Measurements from ENCODE around the gene FGR.
"Not testable (repeated sequence)": the region's sequence is repeated elsewhere in the genome, so short reads cannot be mapped to it uniquely, and the experiment has no call there.

FGR gene

DNA sequence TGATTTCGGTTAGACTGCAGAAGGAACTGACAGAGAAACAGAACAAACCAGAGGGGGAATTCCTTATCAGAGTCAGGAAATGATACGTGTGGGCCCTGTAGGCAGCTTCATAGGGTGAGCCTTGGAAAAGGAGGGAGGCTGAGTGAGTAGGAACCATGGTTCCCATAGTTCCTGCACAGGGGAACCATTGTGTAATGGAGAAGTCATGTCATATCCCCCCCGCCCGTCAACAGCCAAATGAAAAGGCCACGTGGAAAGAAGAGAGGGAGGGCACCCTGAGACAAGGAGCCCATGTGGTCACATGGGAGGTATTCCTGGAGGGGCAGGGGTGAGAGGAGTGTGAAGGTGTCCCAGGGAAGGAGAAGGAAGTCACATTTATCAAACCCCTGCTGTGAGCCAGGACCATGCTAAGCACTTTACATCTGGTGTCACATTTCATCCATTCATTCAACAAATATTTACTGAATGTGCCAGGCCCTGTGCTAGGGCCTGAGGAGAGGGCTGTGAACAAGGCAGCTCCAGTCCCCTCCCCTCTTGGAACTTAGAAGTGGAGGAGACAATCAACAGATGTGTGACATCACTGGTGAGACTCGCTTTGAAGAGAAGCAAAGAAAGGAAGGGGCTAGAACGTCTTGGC is 15.7 kb upstream of the FGR start:
- no peak for TF ChIP-seq ZNF274 (IDR thresholded peaks at IDR 0.05; ENCODE audit: low read depth, low read length)
- no peak overlapping the region for H3K4me3 ChIP-seq (ENCODE audit: low read length)

DNA sequence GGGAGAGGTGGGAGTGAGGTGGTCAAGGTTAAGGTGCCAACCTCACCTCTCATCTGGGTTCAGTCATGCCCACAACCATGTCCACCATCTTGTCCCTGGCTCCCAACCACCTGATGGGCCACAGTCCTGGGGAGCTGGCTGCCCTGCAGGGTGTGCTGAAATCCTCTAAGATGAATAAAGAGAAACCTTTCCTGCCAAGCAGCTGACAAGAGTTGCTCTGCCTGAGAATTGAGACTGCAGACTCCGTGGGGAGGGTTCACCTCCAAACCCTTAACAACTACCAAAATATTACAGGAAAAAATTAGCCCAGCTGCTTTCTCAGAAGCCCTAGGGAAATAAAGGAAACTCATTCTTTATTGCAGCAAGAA is 15.2 kb upstream of the FGR start:
- H3K4me3 ChIP-seq (ENCODE audit: low read length), result no peak overlapping the region
- no peak for TF ChIP-seq ZNF274 (IDR thresholded peaks at IDR 0.05; ENCODE audit: low read depth, low read length)

DNA sequence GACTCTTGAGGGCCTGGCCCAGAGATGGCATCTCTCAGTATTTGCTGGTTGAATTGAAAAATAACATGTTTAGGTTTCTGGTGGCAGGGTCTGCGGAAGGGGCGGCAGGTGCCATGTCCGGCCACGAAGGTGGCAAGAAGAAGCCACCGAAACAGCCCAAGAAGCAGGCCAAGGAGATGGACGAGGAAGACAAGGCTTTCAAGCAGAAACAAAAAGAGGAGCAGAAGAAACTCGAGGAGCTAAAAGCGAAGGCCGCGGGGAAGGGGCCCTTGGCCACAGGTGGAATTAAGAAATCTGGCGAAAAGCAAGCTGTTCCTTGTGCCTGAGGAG is 14.3 kb upstream of the FGR start:
- no peak for TF ChIP-seq ZNF274 (IDR thresholded peaks at IDR 0.05; ENCODE audit: low read depth, low read length)
- H3K4me3 ChIP-seq (ENCODE audit: low read length), result no peak overlapping the region

DNA sequence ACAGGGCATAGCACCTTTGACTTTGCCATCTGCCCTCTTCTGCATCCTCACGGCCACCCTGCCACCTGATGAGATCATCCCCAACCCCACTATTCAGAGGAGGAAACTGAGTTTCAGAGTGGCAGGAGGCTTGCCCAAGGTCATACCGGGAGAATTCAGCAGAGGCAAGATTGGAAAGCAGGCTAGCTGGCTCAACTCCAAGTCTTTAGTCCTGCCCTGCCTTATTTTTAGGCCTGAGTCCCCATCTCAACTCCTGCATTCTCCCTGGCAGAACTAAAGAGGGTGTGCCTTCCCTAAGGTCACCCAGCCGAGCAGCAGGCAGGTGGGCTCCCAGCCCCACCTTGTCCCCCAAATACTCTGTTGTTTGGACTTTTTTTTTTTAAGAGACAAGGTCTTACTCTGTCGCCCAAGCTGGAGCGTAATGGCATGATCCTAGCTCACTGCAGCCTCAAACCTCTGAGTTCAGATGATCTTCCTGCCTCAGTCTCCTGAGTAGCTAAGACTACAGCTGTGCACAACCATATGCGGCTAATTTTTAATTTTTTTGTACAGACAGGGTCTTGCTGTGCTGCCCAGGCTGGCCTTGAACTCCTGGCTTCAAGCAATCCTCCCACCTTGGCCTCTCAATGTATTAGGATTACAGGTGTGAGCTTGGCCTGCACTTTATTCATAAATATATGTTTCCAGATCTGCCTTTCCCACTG is 13.8 kb upstream of the FGR start:
- no peak for TF ChIP-seq ZNF274 (IDR thresholded peaks at IDR 0.05; ENCODE audit: low read depth, low read length)
- H3K4me3 ChIP-seq (ENCODE audit: low read length), result no peak overlapping the region

DNA sequence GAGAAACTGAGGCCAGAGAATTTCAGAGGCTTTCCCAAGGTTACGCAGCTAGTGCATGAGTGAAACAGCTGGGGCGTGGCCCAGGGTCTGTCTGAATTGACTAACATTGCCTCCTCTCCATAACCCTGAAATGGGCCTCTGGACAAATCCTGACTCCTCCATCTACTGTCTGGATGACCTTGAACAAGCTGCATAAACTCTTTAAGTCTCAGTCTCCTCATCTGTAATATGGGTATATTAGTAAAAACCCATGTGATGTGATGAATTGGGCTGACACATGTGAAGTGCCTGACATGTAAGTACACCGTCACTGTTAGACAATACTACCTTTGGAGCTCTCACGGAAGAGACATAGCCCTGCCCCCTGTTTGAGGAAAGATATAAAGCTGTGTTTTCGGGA is 12.3 kb upstream of the FGR start:
- no peak for TF ChIP-seq ZNF274 (IDR thresholded peaks at IDR 0.05; ENCODE audit: low read depth, low read length)
- H3K4me3 ChIP-seq (ENCODE audit: low read length), result no peak overlapping the region

DNA sequence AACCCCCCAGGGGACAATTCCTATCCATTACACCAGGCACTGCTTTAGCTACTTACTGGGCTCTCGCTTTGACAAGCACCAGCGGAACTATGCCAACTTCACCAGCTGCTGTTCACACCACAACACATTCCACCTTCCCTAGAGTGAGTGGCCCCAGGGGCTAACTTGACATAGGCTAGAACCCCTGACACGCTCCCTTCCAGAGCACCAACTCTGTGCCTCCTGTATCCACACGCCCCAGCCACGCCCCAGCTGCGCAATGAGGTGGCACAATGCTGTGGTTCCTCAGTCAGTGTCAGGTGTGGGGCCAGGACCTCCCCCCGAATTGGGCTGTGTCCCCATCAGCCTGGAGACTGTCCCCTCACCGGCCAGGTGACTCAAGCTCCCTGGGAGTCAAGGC is 11.7 kb upstream of the FGR start:
- TF ChIP-seq ZNF274 (IDR thresholded peaks at IDR 0.05; ENCODE audit: low read depth, low read length), result no peak

DNA sequence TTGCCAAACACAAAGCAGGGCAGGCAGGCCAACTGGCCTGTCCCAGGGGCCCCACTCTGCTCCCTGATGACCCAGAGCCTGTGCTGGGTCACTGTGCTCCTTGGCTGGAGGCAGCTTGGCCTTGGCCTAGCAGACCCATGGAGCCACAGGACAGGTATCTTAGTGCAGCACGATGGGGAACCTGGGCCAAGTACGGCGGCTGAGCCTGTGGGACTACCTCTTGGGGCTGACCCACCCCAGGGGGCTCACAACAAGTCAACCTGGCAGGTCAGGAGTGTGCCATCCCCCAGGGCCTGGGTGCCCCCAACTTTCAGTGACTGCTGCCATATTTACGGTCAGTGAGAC is 10.1 kb upstream of the FGR start:
- no peak overlapping the region for H3K4me3 ChIP-seq (ENCODE audit: low read length)
- TF ChIP-seq ZNF274 (IDR thresholded peaks at IDR 0.05; ENCODE audit: low read depth, low read length), result no peak

More for the DNA sequence above, 11.7 kb upstream of the FGR start:
- H3K4me3 ChIP-seq (ENCODE audit: low read length), result no peak overlapping the region

DNA sequence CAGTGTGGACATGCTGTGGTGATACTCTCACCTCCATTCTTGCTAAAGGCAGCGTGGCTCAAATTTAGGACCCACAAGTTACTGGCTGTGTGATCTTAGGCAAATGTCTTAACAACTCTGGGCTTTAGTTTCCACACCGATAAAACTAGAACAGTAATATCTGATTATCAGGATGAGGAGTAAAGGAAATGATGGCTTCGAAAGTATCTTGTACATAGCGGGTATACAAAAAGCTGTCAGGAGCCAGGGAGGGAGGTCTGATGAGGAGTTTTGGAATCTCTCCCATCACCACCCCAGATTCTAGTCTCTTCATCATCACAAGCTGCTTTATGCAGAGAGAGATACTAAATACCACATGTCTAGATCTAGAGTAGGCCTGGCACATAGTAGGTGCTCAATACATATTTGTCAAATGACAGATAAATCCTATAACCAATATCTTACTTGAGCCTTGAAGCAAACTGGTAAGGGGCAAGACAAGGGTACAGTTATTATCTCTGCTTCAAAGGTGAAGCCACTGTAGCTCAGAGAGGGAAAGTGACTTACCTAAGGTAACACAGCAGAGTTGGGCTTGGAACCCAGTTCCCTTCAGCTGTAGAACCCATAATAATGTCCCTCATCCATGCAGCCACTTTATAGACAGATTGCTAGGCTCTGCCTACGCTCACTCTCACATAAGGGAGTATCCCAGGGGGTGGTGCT is 9.5 kb upstream of the FGR start:
- no peak overlapping the region for H3K4me3 ChIP-seq (ENCODE audit: low read length)
- TF ChIP-seq ZNF274 (IDR thresholded peaks at IDR 0.05; ENCODE audit: low read depth, low read length), result no peak

DNA sequence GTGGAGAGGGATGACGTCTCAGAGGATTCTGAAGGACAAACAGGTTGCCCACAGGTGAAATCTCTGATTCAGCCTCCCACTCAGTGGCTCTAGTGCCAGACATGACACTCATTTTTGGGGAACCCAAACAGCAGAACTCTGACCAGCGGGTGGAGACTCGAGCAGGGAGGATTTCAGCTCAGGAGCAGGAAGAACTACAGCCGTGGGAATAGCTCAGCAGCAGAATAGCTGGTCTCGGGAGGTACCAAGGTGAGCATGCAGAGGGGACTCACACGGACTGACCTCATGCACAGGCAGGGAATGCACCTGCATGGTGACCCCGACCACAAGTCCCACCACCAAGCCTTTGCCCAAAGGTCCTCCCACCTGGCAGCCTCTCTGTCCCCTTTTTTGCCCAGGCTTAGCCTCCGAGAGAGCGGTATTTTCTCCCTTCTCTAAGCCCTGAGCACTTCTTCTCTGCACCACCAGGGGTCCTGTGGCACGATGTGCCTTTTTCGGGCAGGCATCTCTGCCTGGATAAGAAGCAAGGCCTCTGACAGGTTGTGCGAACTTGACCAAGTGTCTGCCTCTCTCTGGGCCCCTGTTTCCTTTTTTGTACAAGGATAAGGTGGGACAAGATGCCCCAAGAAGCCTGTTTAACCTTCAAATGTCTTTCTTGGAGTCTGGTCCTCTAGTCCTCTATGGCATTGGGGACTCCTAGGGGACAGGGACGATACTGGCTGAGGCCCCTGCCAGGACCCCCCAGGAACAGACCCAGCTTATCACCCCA is 8.8 kb upstream of the FGR start:
- TF ChIP-seq ZNF274 (IDR thresholded peaks at IDR 0.05; ENCODE audit: low read depth, low read length), result no peak
- no peak overlapping the region for H3K4me3 ChIP-seq (ENCODE audit: low read length)

DNA sequence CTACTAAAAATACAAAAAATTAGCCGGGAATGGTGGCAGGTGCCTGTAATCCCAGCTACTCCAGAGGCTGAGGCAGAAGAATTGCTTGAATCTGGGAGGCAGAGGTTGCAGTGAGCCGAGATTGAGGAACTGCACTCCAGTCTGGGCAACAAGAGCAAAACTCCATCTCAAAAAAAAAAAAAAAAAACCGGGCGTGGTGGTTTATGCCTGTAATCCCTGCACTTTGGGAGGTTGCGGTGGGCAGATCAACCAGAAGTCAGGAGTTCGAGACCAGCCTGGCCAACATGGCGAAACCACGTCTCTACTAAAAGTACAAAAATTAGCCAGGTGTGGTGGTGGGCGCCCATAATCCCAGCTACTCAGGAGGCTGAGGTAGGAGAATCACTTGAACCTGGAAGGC is 5.5 kb upstream of the FGR start:
- not testable (repeated sequence) for H3K4me3 ChIP-seq (ENCODE audit: low read length)

DNA sequence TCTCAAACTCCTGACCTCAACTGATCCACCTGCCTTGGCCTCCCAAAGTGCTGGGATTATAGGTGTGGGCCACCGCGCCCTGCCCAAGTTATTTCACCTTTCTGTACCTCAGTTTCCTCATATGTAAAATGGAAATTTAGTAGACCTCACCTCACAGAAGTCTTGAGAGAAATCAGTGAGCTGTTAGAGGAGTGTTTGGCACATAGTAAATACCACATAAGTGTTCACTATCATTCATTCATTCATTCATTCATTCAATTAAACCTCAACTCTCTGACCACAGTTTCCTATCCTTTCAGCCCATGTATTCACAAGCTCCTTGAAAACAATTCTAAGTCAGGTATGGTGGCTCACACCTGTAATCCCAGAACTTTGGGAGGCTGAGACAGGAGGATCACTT is 3.8 kb upstream of the FGR start:
- no peak overlapping the region for H3K4me3 ChIP-seq (ENCODE audit: low read length)
- no peak for TF ChIP-seq ZNF274 (IDR thresholded peaks at IDR 0.05; ENCODE audit: low read depth, low read length)

DNA sequence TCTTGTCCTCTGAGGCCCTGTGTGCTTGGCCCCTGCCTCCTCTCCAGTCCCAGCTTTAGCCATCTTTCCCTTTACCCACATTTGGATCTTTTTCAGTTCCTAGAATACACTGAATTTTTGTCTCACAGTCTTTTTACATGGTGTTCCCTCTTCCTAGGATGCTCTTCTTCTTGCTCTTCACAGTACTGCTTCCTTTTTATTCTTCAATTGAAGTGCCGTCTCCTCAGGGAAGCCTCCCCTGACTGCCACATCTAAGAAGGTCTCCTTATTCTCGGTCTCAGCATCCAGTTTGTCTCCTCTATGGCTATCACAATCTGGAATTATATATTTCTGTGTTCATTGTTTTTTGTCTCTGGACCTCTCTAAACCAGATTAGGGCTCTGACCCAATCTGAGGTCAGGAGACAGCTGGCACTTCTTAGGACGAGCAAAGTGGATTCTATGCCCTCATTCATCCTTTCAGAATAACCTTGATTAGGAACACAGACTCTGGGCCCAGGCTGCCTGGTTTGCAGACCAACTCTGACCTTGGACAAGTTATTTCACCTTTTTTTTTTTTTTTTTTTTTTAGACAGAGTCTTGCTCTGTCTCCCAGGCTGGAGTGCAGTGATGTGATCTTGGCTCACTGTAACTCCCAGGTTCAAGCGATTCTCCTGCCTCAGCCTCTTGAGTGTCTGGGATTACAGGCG is 3.2 kb upstream of the FGR start:
- TF ChIP-seq ZNF274 (IDR thresholded peaks at IDR 0.05; ENCODE audit: low read depth, low read length), result no peak

DNA sequence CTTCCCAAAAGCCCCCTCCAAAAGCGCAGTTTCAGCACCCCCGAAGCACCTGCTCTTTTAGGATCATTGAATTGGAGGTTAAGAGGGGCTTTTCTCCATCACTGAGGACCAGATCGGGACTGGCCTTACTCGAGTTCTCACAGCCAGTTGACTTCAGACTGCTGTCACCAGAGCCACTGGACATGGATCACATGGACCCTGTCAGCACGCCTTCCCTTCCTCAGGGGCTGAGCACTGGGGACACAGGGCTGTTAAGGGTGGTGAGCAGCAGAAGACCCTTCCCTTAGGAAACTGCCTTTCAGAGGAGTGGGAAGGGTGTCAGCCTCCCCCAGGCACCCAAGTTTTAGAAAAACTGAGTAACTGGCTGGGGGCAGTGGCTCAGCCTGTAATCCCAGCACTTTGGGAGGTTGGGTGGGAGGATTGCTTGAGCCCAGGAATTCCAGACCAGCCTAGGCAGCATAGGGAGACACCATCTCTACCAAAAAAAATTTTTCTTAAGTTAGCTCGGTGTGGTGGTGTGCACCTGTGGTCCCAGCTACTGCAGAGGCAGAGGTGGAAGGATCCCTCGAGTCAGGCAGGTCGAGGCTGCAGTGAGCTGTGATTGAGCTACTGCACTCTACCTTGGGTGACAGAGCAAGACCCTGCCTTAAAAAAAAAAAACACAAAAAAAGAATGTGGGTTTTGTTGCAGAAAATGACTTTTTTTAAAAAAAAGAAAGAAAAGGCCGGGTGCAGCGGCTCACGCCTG is 584 bp upstream of the FGR start:
- H3K4me3 ChIP-seq (ENCODE audit: low read length), result no peak overlapping the region
- TF ChIP-seq ZNF274 (IDR thresholded peaks at IDR 0.05; ENCODE audit: low read depth, low read length), result no peak

More for the DNA sequence above, 3.2 kb upstream of the FGR start:
- no peak overlapping the region for H3K4me3 ChIP-seq (ENCODE audit: low read length)
